CD4-positive, alpha-beta T cell treated with Interleukin-17A for 4 hours (primary cell): ENCODE measurements around the gene CBS.
"Not testable (repeated sequence)": the region's sequence is repeated elsewhere in the genome, so short reads cannot be mapped to it uniquely, and the experiment has no call there.

Experiments used
- DNase-seq: peaks from one replicate; pipeline ENCODE4 v3.0.0-alpha.2; 2020; ENCODE audit warnings: mixed read lengths

The CBS gene

GRCh38 chr21:43023175-43023574, 52.5 kb downstream of the CBS start:
- DNase-seq = no peak

- no peak for DNase-seq
These were observed 53.7 kb downstream of the CBS start for GRCh38 chr21:43021756-43022600.

- no peak for DNase-seq
These were observed 54.4 kb downstream of the CBS start for GRCh38 chr21:43021191-43021590.

- no peak for DNase-seq
These were observed 54.9 kb downstream of the CBS start for GRCh38 chr21:43020771-43021170.

GRCh38 chr21:43020177-43020576, 55.5 kb downstream of the CBS start:
- DNase-seq = no peak

GRCh38 chr21:43018519-43018918, 57.1 kb downstream of the CBS start:
- DNase-seq = no peak

- DNase-seq = no peak
These were observed 58.9 kb downstream of the CBS start for GRCh38 chr21:43016728-43017127.

GRCh38 chr21:43015906-43016540, 59.6 kb downstream of the CBS start:
- DNase-seq = no peak

- no peak for DNase-seq
These were observed 63.0 kb downstream of the CBS start for GRCh38 chr21:43012596-43012995.

- DNase-seq = no peak
These were observed 68.8 kb downstream of the CBS start for GRCh38 chr21:43006874-43007208.

GRCh38 chr21:43006051-43006873, 69.4 kb downstream of the CBS start:
- not testable (repeated sequence) for DNase-seq

- no peak for DNase-seq
These were observed 70.0 kb downstream of the CBS start for GRCh38 chr21:43005635-43006034.

- no peak for DNase-seq
These were observed 70.7 kb downstream of the CBS start for GRCh38 chr21:43004926-43005325.
